AG10803 (cell line): ENCODE measurements around the gene TEX55.
A peak's percentile ranks its signal among the peaks of the same experiment; 100 is the strongest.

ENCODE experiments used
- DNase-seq: peaks from one replicate; pipeline ENCODE4 v3.0.0; 2010; ENCODE audit warnings: low read depth
- H3K4me3 ChIP-seq: 2 replicates; pipeline ENCODE4 v1.5.1; 2011; ENCODE audit warnings: mild to moderate bottlenecking, low read length, control low read depth
- CTCF ChIP-seq: conservative IDR thresholded peaks from 2 replicates; pipeline ENCODE4 v1.5.1; 2011; ENCODE audit warnings: mild to moderate bottlenecking, low read length, control low read depth, inconsistent platforms

Gene TEX55

GRCh38 chr3:119146578-119147375 is 812 bp downstream of the TEX55 start:
- DNase-seq, result peak; percentile 43
- H3K4me3 ChIP-seq, result no peak overlapping the region
- no peak for TF ChIP-seq CTCF

GRCh38 chr3:119147494-119147893 is 1.5 kb downstream of the TEX55 start:
- no peak for TF ChIP-seq CTCF

GRCh38 chr3:119148493-119149180 is 2.7 kb downstream of the TEX55 start:
- DNase-seq, result peak; percentile 39
- no peak for TF ChIP-seq CTCF

More at GRCh38 chr3:119147494-119147893, 1.5 kb downstream of the TEX55 start:
- no peak overlapping the region for H3K4me3 ChIP-seq
- no peak for DNase-seq

GRCh38 chr3:119149484-119149883 is 3.5 kb downstream of the TEX55 start:
- DNase-seq, result peak; percentile 57
- TF ChIP-seq CTCF, result no peak
- H3K4me3 ChIP-seq, result no peak overlapping the region

More at GRCh38 chr3:119148493-119149180, 2.7 kb downstream of the TEX55 start:
- H3K4me3 ChIP-seq, result no peak overlapping the region

- DNase-seq, result no peak
- TF ChIP-seq CTCF, result no peak
- H3K4me3 ChIP-seq, result no peak overlapping the region
Measured at GRCh38 chr3:119156868-119157267, 10.9 kb downstream of the TEX55 start.

GRCh38 chr3:119157971-119158370 is 12.0 kb downstream of the TEX55 start:
- no peak for DNase-seq
- TF ChIP-seq CTCF, result no peak
- no peak overlapping the region for H3K4me3 ChIP-seq

- DNase-seq, result no peak
- no peak for TF ChIP-seq CTCF
- H3K4me3 ChIP-seq, result no peak overlapping the region
Measured at GRCh38 chr3:119160361-119160760, 14.4 kb downstream of the TEX55 start.
